ENCODE results near the gene TXN.
A peak's percentile ranks its signal among the peaks of the same experiment; 100 is the strongest.

TXN gene

GRCh38 chr9:110256380-110257096 lies at the start of gene TXN:
TSS of gene TXN (minus strand) at chr9:110256507. CDS start at chr9:110256435, 72 bp downstream.
- peak; percentile 94 for DNase-seq

DNA sequence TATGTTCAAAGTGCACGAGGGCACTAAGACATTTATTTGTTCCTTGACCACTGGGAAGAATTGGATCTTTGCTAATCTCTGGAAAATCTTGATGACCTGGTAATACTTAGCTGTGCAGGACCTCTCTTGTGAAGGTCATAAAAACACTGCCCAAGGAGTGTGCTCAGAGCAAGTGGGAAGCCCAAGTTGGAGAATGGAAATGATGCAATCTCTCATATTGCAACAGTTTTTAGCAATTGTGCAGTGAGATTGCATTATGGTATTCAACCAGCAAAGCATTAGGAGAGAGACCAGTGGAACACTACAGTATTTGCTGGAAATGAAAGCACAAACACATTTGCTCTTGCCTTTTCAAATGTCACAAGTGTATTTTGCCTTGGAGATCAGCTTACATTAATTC lies 46.8 kb upstream of the TXN start:
- peak; percentile 60 for DNase-seq

- DNase-seq, result no peak
These were observed 41.8 kb upstream of the TXN start for GRCh38 chr9:110298043-110298605.

DNA sequence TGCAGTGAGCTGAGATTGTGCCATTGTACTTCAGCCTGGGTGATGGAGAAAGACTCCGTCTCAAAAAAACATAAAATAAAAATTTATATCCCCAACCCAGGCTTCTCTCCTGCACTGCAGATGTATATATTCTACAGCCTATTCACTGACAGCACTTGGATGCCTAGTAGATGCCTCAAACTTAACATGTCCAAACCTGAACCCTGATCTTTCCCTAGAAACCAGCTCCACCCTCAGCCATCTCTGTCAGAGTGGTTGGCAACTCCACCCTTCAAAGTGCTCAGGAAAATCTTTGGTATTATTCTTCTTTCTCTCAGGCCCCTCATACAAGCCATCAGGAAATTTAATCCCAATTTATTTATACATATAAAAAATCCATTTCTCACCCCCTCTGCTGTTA lies 36.9 kb upstream of the TXN start:
- DNase-seq, result no peak

GRCh38 chr9:110291921-110292557 lies 35.7 kb upstream of the TXN start:
- DNase-seq, result no peak

- no peak for DNase-seq
These were observed 33.7 kb upstream of the TXN start for GRCh38 chr9:110290001-110290400.

DNA sequence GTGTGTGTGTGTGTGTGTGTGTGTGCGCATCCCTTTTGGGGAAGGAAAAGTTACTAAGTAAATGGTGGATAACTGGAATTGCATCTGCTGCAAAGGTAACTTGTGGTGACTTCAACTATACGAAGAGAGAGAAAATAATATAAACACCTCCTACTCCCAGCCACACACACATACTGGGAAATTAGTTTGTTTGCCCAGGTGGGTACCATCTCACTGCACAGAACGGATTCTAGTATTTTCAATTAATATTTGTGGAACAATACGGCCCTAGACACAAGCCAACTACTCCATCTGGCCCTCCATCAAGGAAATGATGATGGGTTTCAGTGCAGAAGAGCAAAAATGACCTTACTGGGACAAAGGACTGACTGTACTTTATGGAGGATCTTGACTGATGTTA lies 32.2 kb upstream of the TXN start:
- DNase-seq, result no peak

- no peak for DNase-seq
These were observed 31.0 kb upstream of the TXN start for GRCh38 chr9:110287289-110287680.

DNA sequence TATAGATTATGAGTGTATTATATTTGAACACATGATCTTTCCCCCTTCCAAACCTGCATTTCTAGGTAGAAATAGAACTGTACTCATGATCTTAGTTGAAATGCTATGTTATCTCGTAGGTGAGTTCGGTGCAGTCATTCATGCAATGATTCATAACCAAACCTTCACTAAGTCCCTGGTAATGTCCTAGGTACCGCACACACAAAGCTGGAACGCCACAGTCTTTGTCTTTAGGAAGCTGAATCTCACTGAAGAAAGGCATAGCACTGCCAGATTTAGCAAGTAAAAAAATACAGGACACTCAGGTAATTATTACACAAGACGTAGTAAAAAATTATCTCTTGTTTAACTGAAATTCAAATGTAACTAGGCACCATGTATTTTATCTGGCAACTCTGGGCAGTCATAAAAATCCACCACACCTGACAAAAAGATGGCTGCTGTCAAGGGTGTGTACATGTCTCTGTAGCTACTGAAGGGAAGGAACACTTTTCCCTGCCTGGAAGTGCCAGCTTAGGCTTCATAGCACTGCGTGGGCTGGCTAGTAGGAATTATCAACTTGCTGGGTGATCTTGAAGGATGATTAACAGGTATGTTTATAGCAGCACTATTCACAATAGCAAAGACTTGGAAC lies 28.0 kb upstream of the TXN start:
- no peak for DNase-seq

DNA sequence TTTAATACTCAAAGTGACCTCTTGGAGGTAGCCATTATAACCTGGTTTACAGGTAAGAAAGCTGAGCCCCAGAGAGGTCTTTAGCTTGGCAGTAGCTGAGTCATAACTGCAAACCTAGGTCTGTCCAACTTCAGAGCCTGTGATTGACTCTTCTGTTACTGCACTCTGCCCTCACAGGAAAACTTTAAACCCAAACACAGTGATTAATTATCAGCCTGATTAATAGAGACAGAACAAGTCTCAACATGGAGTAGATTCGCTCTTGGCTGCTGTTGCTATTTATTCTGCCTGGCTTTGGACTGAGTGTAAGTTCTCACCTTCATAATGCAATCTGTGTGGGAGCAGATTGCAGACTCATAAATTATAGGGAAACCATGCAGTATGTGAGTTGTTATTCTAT lies 27.4 kb upstream of the TXN start:
- DNase-seq, result no peak

DNA sequence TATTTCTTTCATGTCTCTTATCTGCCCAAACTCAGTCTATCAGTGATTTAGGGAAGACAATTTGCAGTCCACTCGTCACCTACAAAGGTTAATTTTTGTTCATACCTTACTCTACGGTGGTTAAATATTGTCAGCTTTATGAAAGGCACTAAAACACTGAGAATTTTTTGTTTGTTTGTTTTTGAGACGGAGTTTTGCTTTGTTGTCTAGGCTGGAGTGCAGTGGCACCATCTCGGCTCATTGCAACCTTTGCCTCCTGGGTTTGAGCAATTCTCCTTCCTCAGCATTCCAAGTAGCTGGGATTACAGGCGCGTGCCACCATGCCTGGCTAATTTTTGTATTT lies 26.4 kb upstream of the TXN start:
- DNase-seq, result no peak

GRCh38 chr9:110282018-110282738 lies 25.9 kb upstream of the TXN start:
- no peak for DNase-seq

GRCh38 chr9:110278080-110278707 lies 21.9 kb upstream of the TXN start:
- DNase-seq, result peak; percentile 51

- DNase-seq, result no peak
These were observed 20.5 kb upstream of the TXN start for GRCh38 chr9:110276781-110277180.

DNA sequence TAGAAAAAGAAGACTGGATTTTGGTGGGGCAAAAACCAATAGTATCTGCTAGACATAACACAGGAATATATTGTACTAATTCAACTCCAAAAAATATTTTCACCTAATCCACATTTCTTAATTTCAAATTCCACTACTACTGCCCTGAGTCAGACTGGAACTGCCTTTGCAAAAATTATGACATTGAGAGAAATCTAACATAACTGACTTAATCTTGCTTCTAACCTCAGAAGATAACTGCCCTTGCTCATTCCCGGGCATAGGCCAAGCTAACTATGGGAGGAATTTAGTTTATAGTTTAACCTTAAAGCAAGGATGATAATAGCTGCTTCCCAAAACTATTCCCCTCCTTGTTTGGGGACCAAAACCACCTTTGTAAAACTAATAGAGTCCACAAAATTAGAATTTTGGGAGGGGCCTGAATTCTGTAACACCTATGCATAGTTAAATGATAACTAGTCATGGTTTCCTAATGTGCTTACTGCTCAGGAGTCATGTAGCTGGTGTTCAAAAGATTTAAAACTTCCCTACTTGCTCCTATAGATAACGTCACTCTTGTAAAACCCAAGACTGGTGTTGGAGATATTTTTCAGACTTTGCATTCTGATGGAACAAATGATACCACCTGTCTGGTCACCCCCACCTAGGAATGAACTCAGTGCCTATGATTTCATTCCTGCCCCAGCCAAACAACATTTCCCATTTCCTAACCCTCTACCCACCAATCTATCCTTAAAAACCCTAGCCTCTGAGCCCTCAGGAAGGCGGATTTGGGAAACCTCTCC lies 14.1 kb upstream of the TXN start:
- no peak for DNase-seq

- no peak for DNase-seq
These were observed 10.5 kb upstream of the TXN start for GRCh38 chr9:110266795-110267194.

DNA sequence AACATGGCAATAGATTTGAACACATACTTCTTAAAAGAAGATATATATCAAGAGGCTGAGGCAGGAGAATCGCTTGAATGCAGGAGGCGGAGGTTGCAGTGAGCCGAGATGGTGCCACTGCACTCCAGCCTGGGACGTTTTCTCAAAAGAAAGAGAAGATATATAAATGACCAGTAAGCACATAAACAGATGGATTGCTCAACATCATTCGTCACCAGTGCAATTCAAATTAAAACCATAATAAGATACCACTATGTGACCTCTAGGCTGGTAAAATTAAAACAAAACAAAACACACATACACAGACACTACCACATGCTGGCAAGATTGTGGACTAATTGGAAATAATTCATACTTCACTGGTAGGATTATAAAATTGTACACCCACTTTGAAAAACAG lies 5.3 kb upstream of the TXN start:
- peak; percentile 42 for DNase-seq

- no peak for DNase-seq
These were observed 4.6 kb upstream of the TXN start for GRCh38 chr9:110260911-110261310.

GRCh38 chr9:110259566-110259965 lies 3.3 kb upstream of the TXN start:
- no peak for DNase-seq

DNA sequence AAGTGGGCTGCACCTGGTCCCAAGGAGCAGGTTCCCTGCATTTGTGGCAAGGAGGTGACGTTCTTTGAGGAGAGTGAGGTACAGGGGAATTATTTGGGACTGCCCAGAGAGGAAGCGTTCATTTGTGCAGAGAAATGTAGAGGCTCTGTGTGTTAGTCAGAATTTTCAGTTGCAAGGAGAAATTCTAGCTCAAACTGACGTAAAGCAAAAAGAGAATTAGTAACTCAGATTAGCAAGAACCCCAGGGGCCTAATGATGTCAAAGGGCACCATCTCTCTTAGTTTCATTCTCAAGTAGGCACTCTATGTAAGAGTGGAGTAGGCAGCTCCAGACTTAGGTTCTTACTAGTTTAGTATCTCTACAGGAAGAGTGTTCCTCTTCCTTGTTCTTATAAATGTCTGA lies 2.4 kb upstream of the TXN start:
- no peak for DNase-seq

DNA sequence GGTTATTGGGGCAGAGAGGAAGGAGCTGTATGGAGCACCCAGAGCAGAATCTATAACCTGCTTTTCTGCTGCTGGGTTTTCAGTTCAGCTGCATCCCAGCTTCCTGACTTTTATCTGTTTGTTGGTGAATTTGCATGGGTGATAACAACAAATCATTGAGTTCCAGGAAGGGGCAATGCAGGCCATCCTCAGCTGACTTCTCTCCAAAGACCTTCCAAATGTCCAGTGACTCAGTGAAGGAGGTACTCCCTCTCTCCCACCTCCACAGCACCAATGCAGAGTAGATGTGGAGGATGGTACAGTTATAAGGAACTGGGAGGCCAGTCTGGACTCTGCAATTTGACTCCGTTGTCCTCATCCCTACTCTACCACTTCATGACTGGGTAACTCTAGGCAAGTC lies 1.6 kb upstream of the TXN start:
- DNase-seq, result no peak
